Liver (tissue), 9 donors: ENCODE data around the gene LYRM4. TPM values are rescaled to one million over a fixed set of nuclear protein-coding genes. Genes with fewer than 3 reads are reported as not detected.

Experiments
- DNase-seq: peaks from one replicate; pipeline ENCODE4 v3.0.0-alpha.2; 2017; ENCODE audit warnings: low spot score
- H3K27ac ChIP-seq, 2 donors: one replicate each; pipeline ENCODE4 v1.7.0; 2013; ENCODE audit warnings: inconsistent platforms in 2 of 2, low read length in 2 of 2, control low read depth in 1 of 2, low read depth in 1 of 2, mild to moderate bottlenecking in 1 of 2
- H3K27me3 ChIP-seq, 4 donors: one replicate each; pipeline versions ENCODE4 v1.6.1 to v1.7.0; 2013; ENCODE audit warnings: low read length in 3 of 4, inconsistent platforms in 1 of 4, mild to moderate bottlenecking in 1 of 4, moderate library complexity in 1 of 4; ENCODE audit not compliant: control insufficient read depth in 4 of 4, insufficient read depth in 4 of 4
- H3K36me3 ChIP-seq, 4 donors: one replicate each; pipeline versions ENCODE4 v1.6.1 to v1.7.0; 2013; ENCODE audit warnings: low read length in 3 of 4, mild to moderate bottlenecking in 3 of 4, low read depth in 1 of 4, moderate library complexity in 1 of 4; ENCODE audit not compliant: control insufficient read depth in 4 of 4, insufficient read depth in 3 of 4
- H3K4me1 ChIP-seq, 4 donors: one replicate each; pipeline versions ENCODE4 v1.6.1 to v1.7.0; 2013; ENCODE audit warnings: low read length in 3 of 4, mild to moderate bottlenecking in 3 of 4, moderate library complexity in 1 of 4; ENCODE audit not compliant: control insufficient read depth in 4 of 4, insufficient read depth in 4 of 4
- H3K4me3 ChIP-seq, 3 donors: one replicate each; pipeline versions ENCODE4 v1.6.1 to v1.7.0; 2013; ENCODE audit warnings: low read length in 3 of 3, control low read depth in 1 of 3, low read depth in 1 of 3, mild to moderate bottlenecking in 1 of 3
- H3K9ac ChIP-seq, 2 donors: one replicate each; pipeline ENCODE4 v1.7.0; 2013; ENCODE audit warnings: low read length in 2 of 2, mild to moderate bottlenecking in 2 of 2, moderate library complexity in 2 of 2, control low read depth in 1 of 2, low read depth in 1 of 2
- H3K9me3 ChIP-seq, 4 donors: one replicate each; pipeline versions ENCODE4 v1.6.1 to v1.7.0; 2013; ENCODE audit warnings: low read length in 3 of 4; ENCODE audit not compliant: control insufficient read depth in 4 of 4
- CTCF ChIP-seq: fragments of 150-350 bp; IDR thresholded peaks from 2 replicates; pipeline ENCODE4 v1.5.1; 2017; ENCODE audit warnings: improper control_type of control experiment, low read depth, low read length; ENCODE audit not compliant: missing input control
- EGR1 ChIP-seq, 2 donors: IDR thresholded peaks; 2 replicates each; pipeline ENCODE4 v1.6.1; 2016 to 2018; ENCODE audit warnings: antibody characterized with exemption in 2 of 2, low read depth in 2 of 2
- FOXA1 ChIP-seq: IDR thresholded peaks from 2 replicates; pipeline ENCODE4 v1.6.1; 2016; ENCODE audit warnings: antibody characterized with exemption
- FOXA2 ChIP-seq: IDR thresholded peaks from 2 replicates; pipeline ENCODE4 v1.6.1; 2016; ENCODE audit warnings: antibody characterized with exemption
- GABPA ChIP-seq, 2 donors: IDR thresholded peaks in 1 of 2; conservative IDR thresholded peaks in 1 of 2; 2 replicates each; pipeline ENCODE4 v1.6.1; 2016; ENCODE audit warnings: antibody characterized with exemption in 2 of 2, mild to moderate bottlenecking in 1 of 2, moderate library complexity in 1 of 2
- HNF4A ChIP-seq, 2 donors: conservative IDR thresholded peaks; 2 replicates each; pipeline ENCODE4 v1.6.1; 2016; ENCODE audit warnings: antibody characterized with exemption in 2 of 2, mild to moderate bottlenecking in 2 of 2
- HNF4G ChIP-seq: IDR thresholded peaks from 2 replicates; pipeline ENCODE4 v1.6.1; 2016; ENCODE audit warnings: antibody characterized with exemption
- JUND ChIP-seq, 2 donors: IDR thresholded peaks; 2 replicates each; pipeline ENCODE4 v1.6.1; 2016; ENCODE audit warnings: antibody characterized with exemption in 2 of 2
- MAX ChIP-seq: IDR thresholded peaks from 2 replicates; pipeline ENCODE4 v1.6.1; 2016; ENCODE audit warnings: antibody characterized with exemption
- RAD21 ChIP-seq, 2 donors: IDR thresholded peaks; 2 replicates each; pipeline ENCODE4 v1.6.1; 2016; ENCODE audit warnings: antibody characterized with exemption in 2 of 2, mild to moderate bottlenecking in 2 of 2
- REST ChIP-seq: IDR thresholded peaks from 2 replicates; pipeline ENCODE4 v1.6.1; 2016; ENCODE audit warnings: antibody characterized with exemption, mild to moderate bottlenecking
- RXRA ChIP-seq, 2 donors: IDR thresholded peaks; 2 replicates each; pipeline ENCODE4 v1.6.1; 2017 to 2018; ENCODE audit warnings: antibody characterized with exemption in 2 of 2, mild to moderate bottlenecking in 1 of 2
- SP1 ChIP-seq: IDR thresholded peaks from 2 replicates; pipeline ENCODE4 v1.6.1; 2018; ENCODE audit warnings: antibody characterized with exemption, mild to moderate bottlenecking
- ZBTB33 ChIP-seq: IDR thresholded peaks from 2 replicates; pipeline ENCODE4 v1.6.1; 2016; ENCODE audit warnings: antibody characterized with exemption
- WGBS: extraction: QIAGEN DNeasy Blood & Tissue Kit; methylation state at CpG from one replicate; pipeline ENCODE4 v1.1.7; 2013; 5-methylcytosine and 5-hydroxymethylcytosine counted together
- polyA plus RNA-seq, 2 donors: library from polyadenylated mRNA; stranded (reverse) in 1 of 2; unstranded in 1 of 2; fragments of 200-250 nt in 1 of 2; fragments of >200 nt in 1 of 2; fragmentation: Nextera tagmentation in 1 of 2; extraction: Ambion mirVana in 1 of 2; gene quantifications; one replicate each; pipeline versions ENCODE4 v1.2.1 to v1.2.3, GENCODE V29; 2013 to 2015
- total RNA-seq, 2 donors: library from RNA; depleted of rRNA; stranded (reverse); fragments of >200 nt; gene quantifications; one replicate each; pipeline ENCODE4 v1.2.3, GENCODE V29; 2014
- donor health status: healthy.
- donor health status: healthy.
- donor health status: healthy.
- donor health status: healthy.
- donor health status: healthy.

The LYRM4 gene
- total and polyA plus RNA-seq, 4 donors, result 4.4 to 13.1 (median 6.5) TPM

DNA sequence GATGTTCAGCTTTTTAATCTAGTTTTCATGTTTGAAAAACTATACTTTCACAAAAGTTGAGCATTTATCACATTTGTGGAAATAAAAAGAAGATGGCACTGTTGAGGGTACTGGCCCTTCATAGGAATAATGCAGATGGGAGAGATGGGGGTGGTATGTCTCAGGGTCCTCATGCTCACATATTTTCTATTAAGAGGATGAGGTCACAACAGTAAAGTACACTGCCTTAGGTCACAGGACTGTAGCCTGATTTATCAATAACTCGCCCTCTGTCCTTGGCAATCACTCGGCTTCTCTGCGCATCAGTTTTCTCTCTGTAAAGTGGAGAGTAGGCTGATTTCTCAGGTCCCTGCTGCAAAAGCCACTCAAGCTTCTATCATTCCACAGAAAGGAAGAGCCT, 119.7 kb downstream of the LYRM4 start:
- no peak for DNase-seq
- no peaks in the 10 kb centered on the region for H3K36me3 ChIP-seq
- H3K27me3 ChIP-seq, result no peaks in the 10 kb centered on the region
- H3K27ac ChIP-seq, result no peak overlapping the region
- H3K9ac ChIP-seq, result no peak overlapping the region
- TF ChIP-seq JUND (IDR thresholded peaks at IDR 0.05) (no peak), HNF4A (conservative IDR thresholded peaks at IDR 0.05) (no peak), SP1 (no peak), REST (no peak), RAD21 (IDR thresholded peaks at IDR 0.05) (no peak), HNF4G (no peak), FOXA2 (no peak), CTCF (no peak), FOXA1 (no peak)
- no peak overlapping the region for H3K4me3 ChIP-seq
- no peaks in the 10 kb centered on the region for H3K9me3 ChIP-seq
- WGBS, result 58% methylated on average over 3 of the region's 3 CpGs
- H3K4me1 ChIP-seq, result peaks cover 3 to 11% (median 5%) of the 10 kb centered on the region in 4 donors

DNA sequence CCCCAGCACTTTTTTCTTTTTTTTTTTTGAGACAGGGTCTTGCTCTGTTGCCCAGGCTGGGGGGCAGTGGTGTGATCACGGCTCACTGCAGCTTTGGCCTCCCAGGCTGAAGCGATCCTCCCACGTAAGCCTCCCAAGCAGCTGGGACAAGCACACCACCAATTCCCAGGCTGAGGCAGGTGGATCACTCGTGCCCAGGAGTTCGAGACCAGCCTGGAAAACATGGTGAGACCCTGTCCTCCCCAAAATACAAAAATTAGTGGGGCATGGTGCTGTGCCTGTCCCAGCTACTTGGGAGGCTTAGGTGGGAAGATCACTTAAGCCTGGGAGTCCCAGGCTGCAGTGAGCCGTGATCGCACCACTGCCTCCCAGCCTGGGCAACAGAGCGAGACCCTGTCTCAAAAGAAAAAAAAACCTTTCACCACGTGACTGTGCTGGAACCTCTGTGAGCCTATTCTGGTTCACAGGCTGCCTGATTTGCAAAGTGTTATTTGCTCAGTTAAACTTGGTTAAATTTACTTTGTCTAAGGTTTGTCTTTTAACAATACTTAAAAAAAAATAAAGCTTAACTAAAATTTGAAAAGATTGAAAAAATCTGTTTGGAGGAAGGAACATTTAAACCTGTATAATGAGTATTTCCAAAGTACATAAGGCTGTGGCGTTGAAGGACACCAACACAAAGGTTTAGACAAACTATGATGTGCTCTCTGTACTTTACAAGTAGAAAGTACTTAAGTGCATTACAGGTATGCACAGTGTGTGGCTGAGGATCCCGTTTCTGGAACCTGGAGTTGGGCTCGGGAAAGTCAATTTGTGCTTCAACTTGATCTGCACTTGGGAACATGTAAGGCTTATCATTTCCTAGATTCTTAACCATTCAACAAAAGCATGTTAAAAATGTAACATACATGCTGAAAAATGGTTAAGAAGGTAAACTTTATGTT, 120.7 kb downstream of the LYRM4 start:
- H3K4me3 ChIP-seq, result no peak overlapping the region

More for the DNA sequence above, 120.7 kb downstream of the LYRM4 start:
- Histone ChIP-seq H3K27ac (no peak overlapping the region), H3K9ac (no peak overlapping the region), H3K9me3 (no peaks in the 10 kb centered on the region), H3K4me1 (peaks cover 3 to 11% (median 5%) of the 10 kb centered on the region in 4 donors), H3K36me3 (no peaks in the 10 kb centered on the region), H3K27me3 (no peaks in the 10 kb centered on the region)
- WGBS, result 87% methylated on average over 12 of the region's 12 CpGs
- TF ChIP-seq HNF4G (no peak), EGR1 (IDR thresholded peaks at IDR 0.05; ENCODE audit: low read depth in 2 of 2) (no peak), RXRA (IDR thresholded peaks at IDR 0.05) (no peak), GABPA (IDR thresholded peaks at IDR 0.05 in 1 of 2, conservative IDR thresholded peaks at IDR 0.05 in 1 of 2) (no peak), FOXA2 (no peak), REST (no peak), MAX (no peak), ZBTB33 (no peak)
- DNase-seq, result no peak
